H1 (cell line): Measurements from ENCODE around the gene TAF10. TPM values are rescaled to one million over a fixed set of nuclear protein-coding genes. Genes with fewer than 3 reads are reported as not detected.

Experiments
- CHD1 ChIP-seq: IDR thresholded peaks from 2 replicates; pipeline ENCODE4 v1.6.1; 2012; ENCODE audit warnings: low read depth, low read length, improper control_type of control experiment
- CHD2 ChIP-seq: IDR thresholded peaks from 2 replicates; pipeline ENCODE4 v1.6.1; 2012; ENCODE audit warnings: low read length, improper control_type of control experiment
- JUN ChIP-seq: IDR thresholded peaks from 2 replicates; pipeline ENCODE4 v1.6.1; 2011; ENCODE audit warnings: low read depth, mild to moderate bottlenecking, improper control_type of control experiment, low read length
- JUND ChIP-seq: IDR thresholded peaks from 2 replicates; pipeline ENCODE4 v1.6.1; 2011; ENCODE audit warnings: mild to moderate bottlenecking, improper control_type of control experiment, low read length
- KDM1A ChIP-seq: fragments of 200-600, 300-600 bp; sonication (generic); IDR thresholded peaks from 2 replicates; pipeline ENCODE4 v1.7.1; 2016; ENCODE audit warnings: mild to moderate bottlenecking, low read length, borderline replicate concordance
- KDM4A ChIP-seq: IDR thresholded peaks from one replicate; pipeline ENCODE4 v1.7.1; 2012; ENCODE audit warnings: low read depth, mild to moderate bottlenecking, moderate library complexity, low read length, inconsistent platforms; ENCODE audit not compliant: severe bottlenecking
- POLR2A ChIP-seq, 2 experiments: IDR thresholded peaks; 1 replicate in 1 of 2; 2 replicates in 1 of 2; pipeline ENCODE4 v1.6.1; 2011; ENCODE audit warnings: low read depth in 2 of 2, low read length in 2 of 2, mild to moderate bottlenecking in 2 of 2; ENCODE audit errors: control extremely low read depth in 1 of 2
- SUZ12 ChIP-seq: fragments of 200-600 bp; sonication (generic); IDR thresholded peaks from 2 replicates; pipeline ENCODE4 v1.6.1; 2012; ENCODE audit warnings: mild to moderate bottlenecking, inconsistent platforms, low read length, moderate library complexity, mixed read lengths
- TAF7 ChIP-seq: optimal IDR thresholded peaks from 2 replicates; pipeline ENCODE3; 2011; ENCODE audit warnings: low read depth, mild to moderate bottlenecking, inconsistent platforms, low read length, moderate library complexity, borderline replicate concordance
- TBP ChIP-seq: IDR thresholded peaks from 2 replicates; pipeline ENCODE4 v1.6.1; 2011; ENCODE audit warnings: low read depth, low read length, improper control_type of control experiment
- polyA plus RNA-seq, 7 experiments: library from polyadenylated mRNA; depleted of rRNA in 3 of 7; stranded (reverse) in 5 of 7; unstranded in 2 of 7; fragments of >200 nt in 5 of 7; fragments of 200-250 nt in 2 of 7; gene quantifications; 1 replicate in 5 of 7; 2 replicates in 1 of 7; 4 replicates in 1 of 7; pipeline versions ENCODE4 v1.2.1 to v1.2.3, GENCODE V29; 2011 to 2013; ENCODE audit warnings: missing spikeins in 2 of 7, mixed read lengths in 2 of 7
- total RNA-seq: library from RNA; stranded (reverse); fragmentation: NEBNext Ultra II Directional; extraction: Animal tissue kit (Norgen Biotek cat#: 25700); gene quantifications from 2 replicates; pipeline ENCODE4 v1.2.1, GENCODE V29; 2021
- TF ChIP-seq, protein P1 (sequence below): IDR thresholded peaks from 2 replicates; pipeline ENCODE4 v1.6.1; 2012; ENCODE audit warnings: inconsistent platforms

The TAF10 gene
- total and polyA plus RNA-seq, 2 of the 8 experiments (the other 6 are each of a cell fraction or from before 2014, with no cell fraction given): 128 to 213 TPM

DNA sequence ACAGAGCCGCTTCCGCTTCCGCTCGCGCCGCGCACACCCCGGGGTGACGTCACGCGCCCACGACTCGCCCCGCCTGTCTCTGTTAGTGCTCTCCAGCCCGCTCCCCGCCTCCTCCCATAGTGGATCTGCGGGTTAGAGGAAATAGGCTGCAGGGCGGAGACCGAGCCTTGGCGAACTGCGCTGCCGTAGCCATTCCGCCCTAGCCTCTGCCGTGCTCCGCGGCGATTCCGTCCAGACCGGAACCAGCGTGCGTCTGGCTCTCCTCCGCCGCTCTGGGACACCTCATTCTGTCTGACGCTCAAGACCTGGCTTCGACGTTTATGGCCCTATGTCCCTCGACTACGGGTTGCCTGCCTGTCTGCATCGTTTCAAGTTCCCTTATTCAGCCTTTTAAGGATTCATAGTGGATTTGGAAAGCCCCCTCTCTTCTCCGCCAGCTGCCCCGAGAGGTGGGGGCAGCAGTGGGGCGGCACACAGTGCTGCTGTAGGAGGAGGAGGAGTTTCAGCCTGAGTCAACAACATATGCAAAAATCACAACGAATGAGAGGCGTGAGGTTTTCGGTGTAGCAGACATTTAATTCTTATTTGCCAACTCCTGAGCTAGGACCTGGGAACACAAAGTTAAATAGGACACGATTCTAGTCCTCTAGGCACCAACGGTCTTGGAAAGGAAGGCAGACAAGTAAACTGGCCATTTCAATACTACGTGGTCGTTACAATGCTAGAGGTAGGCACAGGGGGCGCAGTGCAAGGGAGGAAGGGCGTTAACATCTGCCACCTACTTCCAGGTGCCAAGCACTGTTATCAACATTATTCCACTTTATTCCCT, at the start of gene TAF10 (continued):
- TF ChIP-seq TAF7 (peak; percentile 64), CHD1 (no peak), KDM4A (peak; percentile 56), POLR2A (IDR thresholded peaks at IDR 0.05; ENCODE audit: control extremely low read depth in 1 of 2, low read depth in 2 of 2, low read length in 2 of 2) (peak; percentile 75 to 92), JUND (peak; percentile 89), JUN (peak; percentile 67; the same call in 1 of the 2 replicates), SUZ12 (no peak), CHD2 (0 out of 2 replicates have a peak, but pooled peaks have one; percentile 5), TBP (peak; percentile 88), KDM1A (no peak)
- TF ChIP-seq, protein P1, sequence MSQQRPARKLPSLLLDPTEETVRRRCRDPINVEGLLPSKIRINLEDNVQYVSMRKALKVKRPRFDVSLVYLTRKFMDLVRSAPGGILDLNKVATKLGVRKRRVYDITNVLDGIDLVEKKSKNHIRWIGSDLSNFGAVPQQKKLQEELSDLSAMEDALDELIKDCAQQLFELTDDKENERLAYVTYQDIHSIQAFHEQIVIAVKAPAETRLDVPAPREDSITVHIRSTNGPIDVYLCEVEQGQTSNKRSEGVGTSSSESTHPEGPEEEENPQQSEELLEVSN: peak; percentile 46
